Measurements from ENCODE around the gene CNTF.
A peak's percentile ranks its signal among the peaks of the same experiment; 100 is the strongest.

CNTF gene

GRCh38 chr11:58641341-58641740, 18.9 kb downstream of the CNTF start:
- DNase-seq (ENCODE audit: insufficient read length, low spot score) (no peak), FAIRE-seq (no peak)

GRCh38 chr11:58641803-58642581, 19.5 kb downstream of the CNTF start:
- FAIRE-seq (no peak), DNase-seq (ENCODE audit: insufficient read length, low spot score) (no peak)

- DNase-seq (ENCODE audit: insufficient read length, low spot score) (no peak), FAIRE-seq (no peak)
Measured at GRCh38 chr11:58645854-58646253, 23.4 kb downstream of the CNTF start.

- FAIRE-seq (no peak), DNase-seq (ENCODE audit: insufficient read length, low spot score) (no peak)
Measured at GRCh38 chr11:58647141-58647699, 24.8 kb downstream of the CNTF start.

GRCh38 chr11:58647866-58648265, 25.4 kb downstream of the CNTF start:
- no peak for DNase-seq (ENCODE audit: insufficient read length, low spot score)
- no peak for FAIRE-seq

GRCh38 chr11:58649623-58650022, 27.2 kb downstream of the CNTF start:
- no peak for FAIRE-seq
- DNase-seq (ENCODE audit: insufficient read length, low spot score), result no peak

GRCh38 chr11:58650496-58650895, 28.0 kb downstream of the CNTF start:
- DNase-seq (ENCODE audit: insufficient read length, low spot score) (no peak), FAIRE-seq (no peak)

- no peak for DNase-seq (ENCODE audit: insufficient read length, low spot score)
- FAIRE-seq, result no peak
Measured at GRCh38 chr11:58652726-58653280, 30.3 kb downstream of the CNTF start.

- DNase-seq (ENCODE audit: insufficient read length, low spot score) (peak; percentile 63), FAIRE-seq (no peak)
Measured at GRCh38 chr11:58654079-58654907, 31.8 kb downstream of the CNTF start.

GRCh38 chr11:58654908-58655296, 32.4 kb downstream of the CNTF start:
- FAIRE-seq, result no peak
- no peak for DNase-seq (ENCODE audit: insufficient read length, low spot score)

- DNase-seq (ENCODE audit: insufficient read length, low spot score) (no peak), FAIRE-seq (no peak)
Measured at GRCh38 chr11:58656348-58656747, 33.9 kb downstream of the CNTF start.

GRCh38 chr11:58658623-58659022, 36.2 kb downstream of the CNTF start:
- FAIRE-seq (no peak), DNase-seq (ENCODE audit: insufficient read length, low spot score) (no peak)

- DNase-seq (ENCODE audit: insufficient read length, low spot score) (no peak), FAIRE-seq (no peak)
Measured at GRCh38 chr11:58659404-58659803, 36.9 kb downstream of the CNTF start.

GRCh38 chr11:58659910-58660570, 37.6 kb downstream of the CNTF start:
- DNase-seq (ENCODE audit: insufficient read length, low spot score), result no peak
- FAIRE-seq, result no peak

- FAIRE-seq, result no peak
- no peak for DNase-seq (ENCODE audit: insufficient read length, low spot score)
Measured at GRCh38 chr11:58671983-58672633, 49.6 kb downstream of the CNTF start.

- FAIRE-seq (no peak), DNase-seq (ENCODE audit: insufficient read length, low spot score) (no peak)
Measured at GRCh38 chr11:58674609-58675008, 52.1 kb downstream of the CNTF start.

Data from HTR-8/SVneo (cell line).